ENCODE results near the gene CCDC18.
"Not testable (repeated sequence)": the region's sequence is repeated elsewhere in the genome, so short reads cannot be mapped to it uniquely, and the experiment has no call there.

CCDC18 gene

GRCh38 chr1:93180723-93181613 is at the start of gene CCDC18:
Gene CCDC18 (plus strand): TSS chr1:93180724. CDS start chr1:93183362, 2,638 bp downstream.
- DNase-seq = peak; percentile 31

- DNase-seq = no peak
Measured at GRCh38 chr1:93132638-93133037, 47.9 kb upstream of the CCDC18 start.

- DNase-seq = no peak
Measured at GRCh38 chr1:93136445-93136844, 44.1 kb upstream of the CCDC18 start.

GRCh38 chr1:93137604-93138292 is 42.8 kb upstream of the CCDC18 start:
- DNase-seq = no peak

GRCh38 chr1:93140106-93140505 is 40.4 kb upstream of the CCDC18 start:
- no peak for DNase-seq

- no peak for DNase-seq
Measured at GRCh38 chr1:93142161-93142560, 38.4 kb upstream of the CCDC18 start.

GRCh38 chr1:93143136-93143535 is 37.4 kb upstream of the CCDC18 start:
- no peak for DNase-seq

GRCh38 chr1:93143769-93144168 is 36.8 kb upstream of the CCDC18 start:
- DNase-seq = no peak

- no peak for DNase-seq
Measured at GRCh38 chr1:93148001-93148400, 32.5 kb upstream of the CCDC18 start.

GRCh38 chr1:93150729-93151128 is 29.8 kb upstream of the CCDC18 start:
- no peak for DNase-seq

- DNase-seq = no peak
Measured at GRCh38 chr1:93151474-93151873, 29.1 kb upstream of the CCDC18 start.

- DNase-seq = no peak
Measured at GRCh38 chr1:93152835-93153234, 27.7 kb upstream of the CCDC18 start.

- DNase-seq = no peak
Measured at GRCh38 chr1:93154898-93155297, 25.6 kb upstream of the CCDC18 start.

- DNase-seq = no peak
Measured at GRCh38 chr1:93155335-93155734, 25.2 kb upstream of the CCDC18 start.

- DNase-seq = no peak
Measured at GRCh38 chr1:93159337-93159736, 21.2 kb upstream of the CCDC18 start.

GRCh38 chr1:93163314-93163713 is 17.2 kb upstream of the CCDC18 start:
- DNase-seq = not testable (repeated sequence)

GRCh38 chr1:93164816-93165215 is 15.7 kb upstream of the CCDC18 start:
- no peak for DNase-seq

GRCh38 chr1:93165895-93166294 is 14.6 kb upstream of the CCDC18 start:
- not testable (repeated sequence) for DNase-seq

- DNase-seq = no peak
Measured at GRCh38 chr1:93167006-93167405, 13.5 kb upstream of the CCDC18 start.

GRCh38 chr1:93170141-93170678 is 10.3 kb upstream of the CCDC18 start:
- not testable (repeated sequence) for DNase-seq

GRCh38 chr1:93171549-93172034 is 8.9 kb upstream of the CCDC18 start:
- no peak for DNase-seq

GRCh38 chr1:93172778-93173177 is 7.7 kb upstream of the CCDC18 start:
- no peak for DNase-seq

GRCh38 chr1:93174638-93175037 is 5.9 kb upstream of the CCDC18 start:
- not testable (repeated sequence) for DNase-seq

GRCh38 chr1:93177991-93178390 is 2.5 kb upstream of the CCDC18 start:
- DNase-seq = no peak

All from activated T-cell treated with anti-CD3 and anti-CD28 coated beads for 4 hours (primary cell).